ENCODE data around the gene FBRSL1.
"Not testable (repeated sequence)": the region's sequence is repeated elsewhere in the genome, so short reads cannot be mapped to it uniquely, and the experiment has no call there.

Gene FBRSL1

DNA sequence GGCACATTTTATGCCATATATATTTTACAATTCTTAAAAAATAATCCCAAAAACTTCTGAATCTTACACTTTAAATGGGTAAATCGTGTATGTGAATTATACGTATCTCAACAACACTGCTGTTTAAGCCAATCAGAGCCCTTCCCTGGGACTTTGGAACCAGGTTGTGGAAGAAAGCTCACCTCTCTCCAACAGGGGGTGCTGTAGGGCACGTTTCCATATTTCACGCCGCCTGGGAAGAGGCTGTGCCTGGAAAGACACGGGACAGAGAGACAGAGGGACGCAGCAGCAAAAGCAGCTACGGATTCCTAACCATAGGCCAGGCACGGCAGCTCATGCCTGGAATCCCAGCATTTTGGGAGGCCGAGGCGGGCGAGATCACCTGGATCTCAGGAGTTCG is 29.4 kb upstream of the FBRSL1 start:
- Histone ChIP-seq H3K36me3 (ENCODE audit: insufficient read depth) (no peaks in the 10 kb centered on the region), H4K20me1 (ENCODE audit: insufficient read depth) (no peaks in the 10 kb centered on the region), H3K4me2 (no peak overlapping the region), H3K4me3 (IDR thresholded peaks at IDR 0.05; ENCODE audit: insufficient read depth, low read depth, low read length) (no peak overlapping the region), H3K4me1 (ENCODE audit: low read depth, poor library complexity, severe bottlenecking) (no peaks in the 10 kb centered on the region), H3K79me2 (ENCODE audit: insufficient read depth, low read depth) (no peaks in the 10 kb centered on the region), H3K9ac (no peak overlapping the region), H3K27ac (no peak overlapping the region), H2AFZ (ENCODE audit: low read depth) (no peak overlapping the region), H3K27me3 (ENCODE audit: insufficient read depth, low read depth) (no peaks in the 10 kb centered on the region)
- TF ChIP-seq, protein P1, sequence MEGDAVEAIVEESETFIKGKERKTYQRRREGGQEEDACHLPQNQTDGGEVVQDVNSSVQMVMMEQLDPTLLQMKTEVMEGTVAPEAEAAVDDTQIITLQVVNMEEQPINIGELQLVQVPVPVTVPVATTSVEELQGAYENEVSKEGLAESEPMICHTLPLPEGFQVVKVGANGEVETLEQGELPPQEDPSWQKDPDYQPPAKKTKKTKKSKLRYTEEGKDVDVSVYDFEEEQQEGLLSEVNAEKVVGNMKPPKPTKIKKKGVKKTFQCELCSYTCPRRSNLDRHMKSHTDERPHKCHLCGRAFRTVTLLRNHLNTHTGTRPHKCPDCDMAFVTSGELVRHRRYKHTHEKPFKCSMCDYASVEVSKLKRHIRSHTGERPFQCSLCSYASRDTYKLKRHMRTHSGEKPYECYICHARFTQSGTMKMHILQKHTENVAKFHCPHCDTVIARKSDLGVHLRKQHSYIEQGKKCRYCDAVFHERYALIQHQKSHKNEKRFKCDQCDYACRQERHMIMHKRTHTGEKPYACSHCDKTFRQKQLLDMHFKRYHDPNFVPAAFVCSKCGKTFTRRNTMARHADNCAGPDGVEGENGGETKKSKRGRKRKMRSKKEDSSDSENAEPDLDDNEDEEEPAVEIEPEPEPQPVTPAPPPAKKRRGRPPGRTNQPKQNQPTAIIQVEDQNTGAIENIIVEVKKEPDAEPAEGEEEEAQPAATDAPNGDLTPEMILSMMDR (conservative IDR thresholded peaks at IDR 0.05; ENCODE audit: low read depth, low read length) = 0 out of 2 replicates have a peak, but pooled peaks have one; percentile 25

DNA sequence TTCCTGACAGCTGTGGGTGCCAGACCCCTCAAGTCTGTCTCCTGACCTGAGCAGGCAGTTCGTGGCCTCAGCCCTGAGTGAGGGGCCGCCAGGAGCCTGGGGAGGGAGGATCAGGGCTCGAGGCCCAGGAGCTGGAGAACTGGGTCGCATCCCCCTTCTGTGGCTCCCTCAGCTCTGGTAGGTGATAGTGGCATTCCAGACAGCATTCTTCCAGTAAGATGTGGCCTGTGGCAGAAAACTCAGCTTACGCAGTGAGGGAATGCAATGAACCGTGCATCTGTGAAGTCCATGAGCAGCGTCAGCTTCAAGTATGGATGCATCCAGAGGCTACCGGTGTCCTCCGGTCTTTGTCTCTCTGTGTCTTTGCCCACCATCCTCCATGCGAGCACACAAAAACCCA is 28.4 kb upstream of the FBRSL1 start:
- H3K79me2 ChIP-seq (ENCODE audit: insufficient read depth, low read depth) = no peaks in the 10 kb centered on the region
- TF ChIP-seq, protein P1 (conservative IDR thresholded peaks at IDR 0.05; ENCODE audit: low read depth, low read length) = no peak
- no peaks in the 10 kb centered on the region for H4K20me1 ChIP-seq (ENCODE audit: insufficient read depth)
- H3K27me3 ChIP-seq (ENCODE audit: insufficient read depth, low read depth) = no peaks in the 10 kb centered on the region
- H3K4me3 ChIP-seq (IDR thresholded peaks at IDR 0.05; ENCODE audit: insufficient read depth, low read depth, low read length) = no peak overlapping the region
- no peak overlapping the region for H3K9ac ChIP-seq
- H2AFZ ChIP-seq (ENCODE audit: low read depth) = no peak overlapping the region
- no peaks in the 10 kb centered on the region for H3K4me1 ChIP-seq (ENCODE audit: low read depth, poor library complexity, severe bottlenecking)
- H3K4me2 ChIP-seq = no peak overlapping the region
- no peak overlapping the region for H3K27ac ChIP-seq
- H3K36me3 ChIP-seq (ENCODE audit: insufficient read depth) = no peaks in the 10 kb centered on the region

DNA sequence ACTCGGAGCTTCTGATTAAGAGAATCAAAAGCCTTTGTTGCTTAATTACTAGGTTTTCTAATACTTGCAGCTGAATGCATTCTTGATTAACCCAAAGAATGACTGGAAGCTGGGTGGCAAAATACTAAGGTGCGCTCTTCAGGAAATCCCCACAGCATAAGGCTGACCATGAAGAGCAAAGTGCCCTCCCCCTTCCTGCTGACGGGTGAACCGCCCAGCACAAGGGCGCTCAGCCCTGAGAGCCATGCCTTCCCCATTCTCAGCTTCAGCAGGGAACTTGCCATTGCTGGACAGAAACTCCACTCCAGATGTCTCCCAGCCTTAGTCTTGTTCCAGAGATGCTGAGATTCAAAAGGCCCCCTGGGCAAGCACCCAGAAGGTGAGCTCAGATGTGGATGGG is 27.2 kb upstream of the FBRSL1 start:
- Histone ChIP-seq H3K27me3 (ENCODE audit: insufficient read depth, low read depth) (no peaks in the 10 kb centered on the region), H3K36me3 (ENCODE audit: insufficient read depth) (no peaks in the 10 kb centered on the region)
- TF ChIP-seq, protein P1 (conservative IDR thresholded peaks at IDR 0.05; ENCODE audit: low read depth, low read length) = no peak

DNA sequence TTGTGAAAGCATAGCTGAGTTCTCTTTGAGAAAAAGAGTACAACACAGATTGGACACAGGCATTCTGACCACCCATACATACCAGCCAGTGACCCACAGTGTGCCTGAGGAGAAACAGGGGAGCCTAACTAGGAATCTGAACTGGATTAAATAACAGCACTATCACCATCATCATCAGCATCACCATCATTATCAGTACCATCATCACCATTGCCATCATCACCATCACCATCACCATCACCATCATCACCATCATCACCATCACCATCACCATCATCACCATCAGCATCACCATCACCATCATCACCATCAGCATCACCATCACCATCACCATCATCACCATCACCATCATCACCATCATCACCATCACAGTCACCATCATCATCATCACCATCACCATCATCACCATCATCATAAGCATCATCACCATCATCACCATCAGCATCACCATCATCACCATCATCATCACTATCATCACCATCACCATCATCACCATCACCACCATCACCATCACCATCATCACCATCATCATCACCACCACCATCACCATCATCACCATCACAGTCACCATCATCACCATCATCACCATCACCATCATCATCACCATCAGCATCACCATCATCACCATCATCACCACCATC is 26.5 kb upstream of the FBRSL1 start:
- not testable (repeated sequence) for H4K20me1 ChIP-seq (ENCODE audit: insufficient read depth); H3K27ac ChIP-seq; H3K79me2 ChIP-seq (ENCODE audit: insufficient read depth, low read depth); H3K4me3 ChIP-seq (IDR thresholded peaks at IDR 0.05; ENCODE audit: insufficient read depth, low read depth, low read length); H2AFZ ChIP-seq (ENCODE audit: low read depth); H3K9ac ChIP-seq; H3K4me1 ChIP-seq (ENCODE audit: low read depth, poor library complexity, severe bottlenecking); H3K36me3 ChIP-seq (ENCODE audit: insufficient read depth); H3K27me3 ChIP-seq (ENCODE audit: insufficient read depth, low read depth); H3K4me2 ChIP-seq

More for the DNA sequence above, 27.2 kb upstream of the FBRSL1 start:
- Histone ChIP-seq H3K79me2 (ENCODE audit: insufficient read depth, low read depth) (no peaks in the 10 kb centered on the region), H3K4me2 (no peak overlapping the region), H3K4me1 (ENCODE audit: low read depth, poor library complexity, severe bottlenecking) (no peaks in the 10 kb centered on the region), H4K20me1 (ENCODE audit: insufficient read depth) (no peaks in the 10 kb centered on the region), H3K4me3 (IDR thresholded peaks at IDR 0.05; ENCODE audit: insufficient read depth, low read depth, low read length) (no peak overlapping the region), H2AFZ (ENCODE audit: low read depth) (no peak overlapping the region), H3K9ac (no peak overlapping the region), H3K27ac (no peak overlapping the region)

DNA sequence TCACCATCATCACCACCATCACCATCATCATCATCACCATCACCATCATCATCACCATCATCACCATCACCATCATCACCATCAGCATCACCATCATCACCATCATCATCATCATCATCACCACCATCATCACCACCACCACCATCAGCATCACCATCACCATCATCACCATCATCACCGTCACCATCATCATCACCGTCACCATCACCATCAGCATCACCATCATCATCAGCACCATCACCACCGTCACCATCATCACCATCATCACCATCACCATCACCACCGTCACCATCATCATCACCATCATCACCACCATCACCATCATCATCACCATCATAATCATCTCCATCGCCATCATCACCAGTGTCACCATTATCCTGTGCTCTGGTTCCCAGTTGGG is 25.6 kb upstream of the FBRSL1 start:
- H3K79me2 ChIP-seq (ENCODE audit: insufficient read depth, low read depth); H3K4me2 ChIP-seq; H2AFZ ChIP-seq (ENCODE audit: low read depth); H3K36me3 ChIP-seq (ENCODE audit: insufficient read depth); H3K27me3 ChIP-seq (ENCODE audit: insufficient read depth, low read depth); H3K4me3 ChIP-seq (IDR thresholded peaks at IDR 0.05; ENCODE audit: insufficient read depth, low read depth, low read length); H4K20me1 ChIP-seq (ENCODE audit: insufficient read depth); H3K9ac ChIP-seq; H3K4me1 ChIP-seq (ENCODE audit: low read depth, poor library complexity, severe bottlenecking); H3K27ac ChIP-seq: not testable (repeated sequence)

All from KMS-11 (cell line).